CD4-positive, CD25-positive, alpha-beta regulatory T cell (primary cell): ENCODE results near the gene CYP4F12. TPM values are rescaled to one million over a fixed set of nuclear protein-coding genes. Genes with fewer than 3 reads are reported as not detected.

Source experiments
- polyA plus RNA-seq, 4 donors: library from polyadenylated mRNA; unstranded; fragments of 300-500 nt; fragmentation: Illumina TruSeq; gene quantifications; one replicate each; pipeline ENCODE4 v1.2.3, GENCODE V29; 2021
- total RNA-seq: library from RNA; stranded (reverse); gene quantifications from one replicate; pipeline ENCODE4 v1.2.3, GENCODE V29; 2022

The CYP4F12 gene
- total and polyA plus RNA-seq, 5 donors from 2014 or later: 0.31 TPM; not detected in 4

Other genes with a start within 250 kb of the CYP4F12 start
- gene WIZ, start 223.1 kb upstream of the CYP4F12 start, total RNA-seq: 17.6 TPM
- 1 to 10 TPM in 2 of 4 donors, under 1 TPM in 2; 0.25 to 1.5 (median 0.71) TPM for gene WIZ, start 223.1 kb upstream of the CYP4F12 start, polyA plus RNA-seq
- gene RASAL3, start 208.5 kb upstream of the CYP4F12 start, total RNA-seq: 122 TPM
- 10 to 100 TPM; 25.3 to 64.3 (median 35.6) TPM for gene RASAL3, start 208.5 kb upstream of the CYP4F12 start, polyA plus RNA-seq
- not detected for gene PGLYRP2, start 193.6 kb upstream of the CYP4F12 start, total RNA-seq
- under 1 TPM in 2 of 4 donors, not detected in 2; 0.10 to 0.12 TPM for gene PGLYRP2, start 193.6 kb upstream of the CYP4F12 start, polyA plus RNA-seq
- not detected for gene CYP4F22, start 164.6 kb upstream of the CYP4F12 start, total RNA-seq
- under 1 TPM in 3 of 4 donors, not detected in 1; 0.06 to 0.54 (median 0.21) TPM for gene CYP4F22, start 164.6 kb upstream of the CYP4F12 start, polyA plus RNA-seq
- gene CYP4F8, start 57.9 kb upstream of the CYP4F12 start, total RNA-seq: not detected
- not detected for gene CYP4F8, start 57.9 kb upstream of the CYP4F12 start, polyA plus RNA-seq
- gene CYP4F3, start 32.2 kb upstream of the CYP4F12 start, total RNA-seq: not detected
- not detected for gene CYP4F3, start 32.2 kb upstream of the CYP4F12 start, polyA plus RNA-seq
- gene OR10H2, start 54.9 kb downstream of the CYP4F12 start, total RNA-seq: not detected
- gene OR10H2, start 54.9 kb downstream of the CYP4F12 start, polyA plus RNA-seq: not detected
- gene OR10H3, start 64.9 kb downstream of the CYP4F12 start, total RNA-seq: not detected
- not detected for gene OR10H3, start 64.9 kb downstream of the CYP4F12 start, polyA plus RNA-seq
- not detected for gene OR10H5, start 114.6 kb downstream of the CYP4F12 start, total RNA-seq
- not detected for gene OR10H5, start 114.6 kb downstream of the CYP4F12 start, polyA plus RNA-seq
- gene OR10H1, start 142.6 kb downstream of the CYP4F12 start, total RNA-seq: not detected
- gene OR10H1, start 142.6 kb downstream of the CYP4F12 start, polyA plus RNA-seq: not detected
- gene CYP4F2, start 225.0 kb downstream of the CYP4F12 start, total RNA-seq: not detected
- gene CYP4F2, start 225.0 kb downstream of the CYP4F12 start, polyA plus RNA-seq: not detected